ENCODE data around the gene TOE1. TPM values are rescaled to one million over a fixed set of nuclear protein-coding genes. Genes with fewer than 3 reads are reported as not detected.

TOE1 gene
- total RNA-seq, 1 experiment from 2014 or later, result 11.5 TPM

DNA sequence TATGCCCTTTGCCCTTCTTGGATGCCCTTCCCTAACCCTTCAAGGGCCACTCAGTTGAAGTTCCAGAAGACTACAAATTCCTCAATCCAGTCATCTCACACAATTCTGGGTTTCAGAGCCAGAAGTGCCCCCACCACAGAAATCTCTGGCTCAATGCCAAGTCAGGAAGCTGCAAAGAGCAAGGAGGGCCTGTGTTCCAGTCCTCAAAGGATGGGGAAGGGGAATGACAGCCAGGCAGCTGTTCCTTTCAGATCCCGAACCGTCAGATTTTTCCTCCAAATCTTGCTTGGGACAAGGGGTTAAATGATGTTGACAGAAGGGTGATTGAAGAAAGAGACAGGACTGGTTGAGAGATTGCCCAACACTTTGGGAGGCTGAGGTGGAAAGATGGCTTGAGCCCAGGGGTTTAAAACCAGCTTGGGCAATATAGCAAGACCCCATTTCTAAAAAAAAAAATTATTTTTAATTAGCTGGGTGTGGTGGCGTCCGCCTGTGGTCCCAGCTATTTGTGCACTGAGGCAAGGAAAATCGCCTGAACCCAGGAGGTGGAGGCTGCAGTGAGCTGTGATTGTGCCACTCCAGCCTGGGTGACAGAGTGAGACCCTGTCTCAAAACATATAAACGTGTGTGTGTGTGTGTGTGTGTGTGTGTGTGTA is 14.0 kb upstream of the TOE1 start:
- TF ChIP-seq, protein P1, sequence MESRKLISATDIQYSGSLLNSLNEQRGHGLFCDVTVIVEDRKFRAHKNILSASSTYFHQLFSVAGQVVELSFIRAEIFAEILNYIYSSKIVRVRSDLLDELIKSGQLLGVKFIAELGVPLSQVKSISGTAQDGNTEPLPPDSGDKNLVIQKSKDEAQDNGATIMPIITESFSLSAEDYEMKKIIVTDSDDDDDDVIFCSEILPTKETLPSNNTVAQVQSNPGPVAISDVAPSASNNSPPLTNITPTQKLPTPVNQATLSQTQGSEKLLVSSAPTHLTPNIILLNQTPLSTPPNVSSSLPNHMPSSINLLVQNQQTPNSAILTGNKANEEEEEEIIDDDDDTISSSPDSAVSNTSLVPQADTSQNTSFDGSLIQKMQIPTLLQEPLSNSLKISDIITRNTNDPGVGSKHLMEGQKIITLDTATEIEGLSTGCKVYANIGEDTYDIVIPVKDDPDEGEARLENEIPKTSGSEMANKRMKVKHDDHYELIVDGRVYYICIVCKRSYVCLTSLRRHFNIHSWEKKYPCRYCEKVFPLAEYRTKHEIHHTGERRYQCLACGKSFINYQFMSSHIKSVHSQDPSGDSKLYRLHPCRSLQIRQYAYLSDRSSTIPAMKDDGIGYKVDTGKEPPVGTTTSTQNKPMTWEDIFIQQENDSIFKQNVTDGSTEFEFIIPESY (IDR thresholded peaks at IDR 0.05; ENCODE audit: extremely low read depth, insufficient replicate concordance, low read length), result no peak
- TF ChIP-seq EGR1 (IDR thresholded peaks at IDR 0.05; ENCODE audit: low read depth), result no peak
- TF ChIP-seq JUND (IDR thresholded peaks at IDR 0.05), result no peak
- TF ChIP-seq, protein P2, sequence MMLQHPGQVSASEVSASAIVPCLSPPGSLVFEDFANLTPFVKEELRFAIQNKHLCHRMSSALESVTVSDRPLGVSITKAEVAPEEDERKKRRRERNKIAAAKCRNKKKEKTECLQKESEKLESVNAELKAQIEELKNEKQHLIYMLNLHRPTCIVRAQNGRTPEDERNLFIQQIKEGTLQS (IDR thresholded peaks at IDR 0.05), result no peak
- intact Hi-C loops (cut with micrococcal nuclease), result no loop called here
- no peaks in the 10 kb centered on the region for H3K27me3 ChIP-seq (ENCODE audit: insufficient read depth, low read length)
- no peaks in the 10 kb centered on the region for H3K9me3 ChIP-seq (ENCODE audit: control insufficient read depth in 1 of 2, insufficient read depth in 1 of 2, low read depth in 1 of 2, low read length in 2 of 2)
- ChIA-PET RAD21 (ENCODE audit: low non-redundant PET in 1 of 2, low total read pairs in 2 of 2, uncharacterized antibody in 2 of 2, unreplicated experiment in 2 of 2) (no interaction called here), POLR2A (interaction anchor here (0.6 to 1.3 kb wide), 2 partner anchors 14 to 23 kb away, joined by 3 read pairs; partner anchors contain the start of genes MUTYH and TOE1), CTCF (no interaction called here)
- H3K9ac ChIP-seq (ENCODE audit: low read length), result no peak overlapping the region
- BruUV-seq (replicated peaks), result TSS peak; percentile 20
- no peak overlapping the region for H3K4me3 ChIP-seq (replicated peaks in 1 of 2; ENCODE audit: low read depth in 1 of 2, low read length in 2 of 2)
- no peaks in the 10 kb centered on the region; a peak in 1 of 4 replicates for H3K36me3 ChIP-seq (ENCODE audit: control insufficient read depth in 1 of 2, insufficient read depth in 2 of 2, low read length in 2 of 2)
- H3K4me1 ChIP-seq (ENCODE audit: control insufficient read depth in 1 of 2, insufficient read depth in 2 of 2, low read length in 2 of 2), result peaks cover 0 to 7% of the 10 kb centered on the region in 2 experiments; a peak in 2 of 4 replicates
- H4K20me1 ChIP-seq (ENCODE audit: insufficient read depth), result no peaks in the 10 kb centered on the region
- no peaks in the 10 kb centered on the region for H3K9me2 ChIP-seq (ENCODE audit: insufficient read depth)
- H2AFZ ChIP-seq (ENCODE audit: low read depth, low read length, poor library complexity, severe bottlenecking), result no peak overlapping the region
- no peak for ATAC-seq
- no peak overlapping the region for H3K4me2 ChIP-seq (ENCODE audit: low read length)
- DNase-seq (ENCODE audit: low read depth, low spot score), result no peak
- no peaks in the 10 kb centered on the region for H3K79me2 ChIP-seq (ENCODE audit: insufficient read depth, low read length)
- no peak overlapping the region for H3K27ac ChIP-seq (ENCODE audit: low read depth, low read length)

Data from HCT116 (cell line).